SK-N-SH (cell line): ENCODE measurements around the gene MS4A4E. TPM values are rescaled to one million over a fixed set of nuclear protein-coding genes. Genes with fewer than 3 reads are reported as not detected.

ENCODE experiments used
- CTCF ChIA-PET: fragments of 300-600, 350-600 bp; formaldehyde crosslinking; extraction: SDS; loops from one replicate; lab custom pipeline; 2021; lab: Yijun Ruan, JAX
- POLR2A ChIA-PET: fragments of 350-600 bp; sonication (Branson Sonifier 250); formaldehyde crosslinking; extraction: SDS; loops from one replicate; lab custom pipeline; 2020; ENCODE audit warnings: antibody characterized with exemption, inconsistent platforms; lab: Yijun Ruan, JAX
- DNase-seq: peaks from one replicate; pipeline ENCODE4 v3.0.0; 2012
- H2AFZ ChIP-seq: fragments of 200-600 bp; sonication (generic); 2 replicates; pipeline ENCODE4 v1.8.1; 2016; ENCODE audit warnings: antibody characterized with exemption, mild to moderate bottlenecking, low read depth
- H3F3A ChIP-seq: fragments of 200-600 bp; sonication (generic); replicated peaks from 2 replicates; pipeline ENCODE3; 2016; ENCODE audit warnings: antibody characterized with exemption, mild to moderate bottlenecking; ENCODE audit not compliant: insufficient read depth
- H3K27ac ChIP-seq, 2 experiments: fragments of 200-500 bp in 1 of 2; fragments of 200-600 bp in 1 of 2; sonication (Bioruptor generic) in 1 of 2; sonication (generic), shearing (Covaris generic) in 1 of 2; 2 replicates each; pipeline versions ENCODE4 v1.5.1 to v1.6.1; 2014 to 2016; ENCODE audit warnings: low read depth in 2 of 2, inconsistent platforms in 1 of 2, low read length in 1 of 2, mild to moderate bottlenecking in 1 of 2, mixed read lengths in 1 of 2
- H3K27me3 ChIP-seq: fragments of 200-600 bp; sonication (generic), shearing (Covaris generic); 2 replicates; pipeline ENCODE4 v1.6.1; 2016; ENCODE audit warnings: mixed run types; ENCODE audit not compliant: insufficient read depth
- H3K36me3 ChIP-seq, 2 experiments: fragments of 200-500 bp in 1 of 2; fragments of 200-600 bp in 1 of 2; sonication (Bioruptor generic) in 1 of 2; sonication (generic) in 1 of 2; replicated peaks in 1 of 2; 2 replicates each; pipeline versions ENCODE3 to v1.5.1; 2014 to 2016; ENCODE audit warnings: low read length in 1 of 2, mild to moderate bottlenecking in 1 of 2; ENCODE audit not compliant: insufficient read depth in 2 of 2, control insufficient read depth in 1 of 2
- H3K4me1 ChIP-seq, 2 experiments: fragments of 200-500 bp in 1 of 2; fragments of 200-600 bp in 1 of 2; sonication (Bioruptor generic) in 1 of 2; sonication (generic), shearing (Covaris generic) in 1 of 2; 2 replicates each; pipeline versions ENCODE4 v1.5.1 to v1.6.1; 2014 to 2016; ENCODE audit warnings: low read depth in 1 of 2, low read length in 1 of 2, mixed run types in 1 of 2; ENCODE audit not compliant: insufficient read depth in 2 of 2, control insufficient read depth in 1 of 2
- H3K4me2 ChIP-seq: fragments of 200-600 bp; sonication (generic), shearing (Covaris generic); 2 replicates; pipeline ENCODE4 v1.6.1; 2017; ENCODE audit warnings: mixed run types
- H3K4me3 ChIP-seq, 2 experiments: fragments of 200-500 bp in 1 of 2; fragments of 200-600 bp in 1 of 2; sonication (Bioruptor generic) in 1 of 2; sonication (generic), shearing (Covaris generic) in 1 of 2; 2 replicates each; pipeline versions ENCODE4 v1.5.1 to v1.8.1; 2014 to 2016; ENCODE audit warnings: low read depth in 2 of 2, inconsistent platforms in 1 of 2, low read length in 1 of 2, mild to moderate bottlenecking in 1 of 2, mixed read lengths in 1 of 2, moderate library complexity in 1 of 2
- H3K79me2 ChIP-seq: fragments of 200-600 bp; sonication (generic); 2 replicates; pipeline ENCODE4 v1.8.1; 2017; ENCODE audit warnings: mild to moderate bottlenecking; ENCODE audit not compliant: insufficient read depth
- H3K9ac ChIP-seq: fragments of 200-600 bp; sonication (generic); 2 replicates; pipeline ENCODE4 v1.6.1; 2017; ENCODE audit warnings: mixed run types
- H3K9me2 ChIP-seq: fragments of 200-600 bp; sonication (generic); 2 replicates; pipeline ENCODE4 v1.6.1; 2017; ENCODE audit warnings: mixed run types
- H3K9me3 ChIP-seq: fragments of 200-600 bp; sonication (generic); 2 replicates; pipeline ENCODE4 v1.6.1; 2017; ENCODE audit warnings: mixed run types, mild to moderate bottlenecking, moderate library complexity
- H4K20me1 ChIP-seq: fragments of 200-600 bp; sonication (generic); 2 replicates; pipeline ENCODE4 v1.6.1; 2017; ENCODE audit warnings: mild to moderate bottlenecking, mixed run types; ENCODE audit not compliant: insufficient read depth
- CHD2 ChIP-seq: fragments of 150-350 bp; IDR thresholded peaks from 2 replicates; pipeline ENCODE4 v1.6.1; 2018; ENCODE audit warnings: low read length; ENCODE audit not compliant: partially characterized antibody
- EP300 ChIP-seq, 2 experiments: IDR thresholded peaks; 2 replicates each; pipeline versions ENCODE4 v1.4.0 to v1.6.1; 2012; ENCODE audit warnings: borderline replicate concordance in 1 of 2, low read depth in 1 of 2, low read length in 1 of 2
- FOXM1 ChIP-seq: IDR thresholded peaks from 2 replicates; pipeline ENCODE4 v1.4.0; 2012; ENCODE audit warnings: low read depth, mild to moderate bottlenecking
- GABPA ChIP-seq: IDR thresholded peaks from 2 replicates; pipeline ENCODE4 v1.4.0; 2012; ENCODE audit warnings: low read depth, mild to moderate bottlenecking
- NFIC ChIP-seq: IDR thresholded peaks from 2 replicates; pipeline ENCODE4 v1.4.0; 2012; ENCODE audit warnings: borderline replicate concordance
- POLR2AphosphoS5 ChIP-seq: IDR thresholded peaks from 2 replicates; pipeline ENCODE4 v1.6.1; 2012; ENCODE audit warnings: low read depth, low read length
- RAD21 ChIP-seq: IDR thresholded peaks from 2 replicates; pipeline ENCODE4 v1.6.1; 2012; ENCODE audit warnings: mild to moderate bottlenecking, low read length
- RFX5 ChIP-seq: IDR thresholded peaks from 2 replicates; pipeline ENCODE4 v1.6.1; 2012; ENCODE audit warnings: mild to moderate bottlenecking, improper control_type of control experiment, low read length
- RXRA ChIP-seq: IDR thresholded peaks from 2 replicates; pipeline ENCODE4 v1.4.0; 2012; ENCODE audit warnings: low read depth, mild to moderate bottlenecking, borderline replicate concordance
- SIN3A ChIP-seq: IDR thresholded peaks from 2 replicates; pipeline ENCODE4 v1.6.1; 2012; ENCODE audit warnings: low read depth, mild to moderate bottlenecking, low read length, moderate library complexity, borderline replicate concordance
- SMC3 ChIP-seq: IDR thresholded peaks from 2 replicates; pipeline ENCODE4 v1.6.1; 2012; ENCODE audit warnings: low read depth, low read length, improper control_type of control experiment
- WGBS: methylation state at CpG from one replicate; pipeline ENCODE4 v1.1.6; 2017; ENCODE audit warnings: low lambda C conversion rate; 5-methylcytosine and 5-hydroxymethylcytosine counted together
- polyA plus RNA-seq, 3 experiments: library from polyadenylated mRNA; depleted of rRNA; stranded (reverse); fragments of >200 nt; gene quantifications; 2 replicates each; pipeline ENCODE4 v1.2.3, GENCODE V29; 2012
- TF ChIP-seq, protein P1 (sequence below): fragments of 200-600 bp; sonication (generic); IDR thresholded peaks from 2 replicates; pipeline ENCODE4 v1.6.1; 2017; ENCODE audit warnings: antibody characterized with exemption, mild to moderate bottlenecking, moderate library complexity
- TF ChIP-seq, protein P2 (sequence below): IDR thresholded peaks from 2 replicates; pipeline ENCODE4 v1.4.0; 2012; ENCODE audit warnings: low read depth
- TF ChIP-seq, protein P3 (sequence below): fragments of 150-350 bp; IDR thresholded peaks from 2 replicates; pipeline ENCODE4 v1.6.1; 2016; ENCODE audit warnings: mild to moderate bottlenecking, low read depth, low read length
- TF ChIP-seq, protein P4 (sequence below): IDR thresholded peaks from 2 replicates; pipeline ENCODE4 v1.4.0; 2012; ENCODE audit warnings: low read depth, borderline replicate concordance

Gene MS4A4E
- polyA plus RNA-seq, 1 of the 3 experiments (the other 2 are of a cell fraction), result not detected

DNA sequence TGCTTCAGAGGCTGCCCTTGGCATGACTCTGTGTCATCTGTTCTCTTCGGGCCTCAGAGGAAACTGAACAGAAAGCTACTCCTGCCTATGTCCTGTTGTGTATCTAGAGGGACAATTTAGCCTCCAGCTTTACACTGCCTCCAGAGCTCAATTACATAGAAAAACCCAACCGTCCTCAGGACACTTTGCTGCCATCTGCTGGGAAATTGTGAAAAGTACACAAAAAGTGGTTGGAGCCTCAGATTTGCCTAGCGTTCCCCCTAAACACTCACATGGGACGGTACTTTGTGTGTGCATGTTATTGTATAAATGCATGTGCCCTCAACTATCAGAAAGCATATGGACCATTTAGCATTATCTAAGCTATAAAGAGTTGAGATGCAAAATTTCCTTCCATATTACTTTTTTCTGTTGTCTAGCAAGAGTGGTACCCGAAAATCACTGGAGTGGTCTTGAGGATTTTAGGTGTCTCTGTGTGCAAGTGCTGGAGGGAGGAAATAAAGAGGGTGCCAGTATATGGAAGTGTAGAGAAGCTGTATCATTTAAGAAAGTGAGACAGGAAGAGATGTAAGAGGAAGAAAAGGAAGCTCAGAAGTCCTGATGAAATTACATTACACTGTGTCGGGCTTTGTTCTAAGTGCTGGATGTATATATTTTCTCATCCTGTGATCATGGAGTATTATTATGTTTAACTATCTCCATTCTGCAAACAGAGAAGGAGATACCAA, 8.7 kb upstream of the MS4A4E start:
- ChIA-PET POLR2A (no interaction called here), CTCF (interaction anchor here (0.7 to 2.5 kb wide), 11 partner anchors 11 to 429 kb away, joined by 3 to 13 read pairs (median 3); no protein-coding TSS in a partner anchor)
- no peak overlapping the region for H3K4me2 ChIP-seq
- no peak overlapping the region for H3K9ac ChIP-seq
- no peaks in the 10 kb centered on the region for H3K4me1 ChIP-seq
- H3K4me3 ChIP-seq, result no peak overlapping the region
- no peaks in the 10 kb centered on the region for H3K79me2 ChIP-seq
- no peak overlapping the region for H3K27ac ChIP-seq
- no peaks in the 10 kb centered on the region for H3K36me3 ChIP-seq
- no peaks in the 10 kb centered on the region for H3K9me2 ChIP-seq
- H3K27me3 ChIP-seq, result no peaks in the 10 kb centered on the region; the same call in 1 of the 2 replicates
- no peaks in the 10 kb centered on the region for H3F3A ChIP-seq
- peak; percentile 2 for DNase-seq
- 5% methylated on average over 6 of the region's 6 CpGs for WGBS
- peak; percentile 28; the same call in 1 of the 2 replicates for TF ChIP-seq SMC3
- TF ChIP-seq CHD2, result no peak
- TF ChIP-seq RAD21, result peak; percentile 45; the same call in 1 of the 2 replicates
- TF ChIP-seq, protein P1, sequence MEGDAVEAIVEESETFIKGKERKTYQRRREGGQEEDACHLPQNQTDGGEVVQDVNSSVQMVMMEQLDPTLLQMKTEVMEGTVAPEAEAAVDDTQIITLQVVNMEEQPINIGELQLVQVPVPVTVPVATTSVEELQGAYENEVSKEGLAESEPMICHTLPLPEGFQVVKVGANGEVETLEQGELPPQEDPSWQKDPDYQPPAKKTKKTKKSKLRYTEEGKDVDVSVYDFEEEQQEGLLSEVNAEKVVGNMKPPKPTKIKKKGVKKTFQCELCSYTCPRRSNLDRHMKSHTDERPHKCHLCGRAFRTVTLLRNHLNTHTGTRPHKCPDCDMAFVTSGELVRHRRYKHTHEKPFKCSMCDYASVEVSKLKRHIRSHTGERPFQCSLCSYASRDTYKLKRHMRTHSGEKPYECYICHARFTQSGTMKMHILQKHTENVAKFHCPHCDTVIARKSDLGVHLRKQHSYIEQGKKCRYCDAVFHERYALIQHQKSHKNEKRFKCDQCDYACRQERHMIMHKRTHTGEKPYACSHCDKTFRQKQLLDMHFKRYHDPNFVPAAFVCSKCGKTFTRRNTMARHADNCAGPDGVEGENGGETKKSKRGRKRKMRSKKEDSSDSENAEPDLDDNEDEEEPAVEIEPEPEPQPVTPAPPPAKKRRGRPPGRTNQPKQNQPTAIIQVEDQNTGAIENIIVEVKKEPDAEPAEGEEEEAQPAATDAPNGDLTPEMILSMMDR, result peak; percentile 58
- no peaks in the 10 kb centered on the region for H3K9me3 ChIP-seq
- no peaks in the 10 kb centered on the region for H4K20me1 ChIP-seq
- no peak overlapping the region for H2AFZ ChIP-seq

DNA sequence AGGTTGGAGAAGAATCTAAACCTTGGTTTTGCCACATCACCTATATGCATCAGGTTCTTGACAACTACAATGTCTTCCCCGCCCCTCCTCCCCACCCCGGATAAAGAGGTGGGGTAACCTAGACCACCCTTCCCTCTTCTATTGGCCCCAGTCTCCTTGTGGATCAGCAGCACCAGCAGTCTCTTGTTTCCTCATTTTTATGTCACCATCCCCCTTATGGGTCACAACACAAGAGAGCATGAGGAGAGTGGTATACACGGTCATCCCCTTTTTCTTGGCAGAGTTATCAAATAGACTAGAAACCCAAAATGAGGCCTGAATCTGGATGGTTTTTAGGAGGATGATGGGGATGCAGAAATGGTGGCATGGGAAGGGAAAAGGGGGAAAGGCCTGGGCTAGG, 1.2 kb downstream of the MS4A4E start:
- Histone ChIP-seq H3K9me2 (no peaks in the 10 kb centered on the region), H3K4me1 (no peaks in the 10 kb centered on the region), H3K4me3 (no peak overlapping the region), H3K79me2 (no peaks in the 10 kb centered on the region), H3K27me3 (no peaks in the 10 kb centered on the region; the same call in none of the 2 replicates), H3F3A (no peaks in the 10 kb centered on the region), H3K27ac (no peak overlapping the region), H3K4me2 (no peak overlapping the region), H3K9ac (no peak overlapping the region), H2AFZ (no peak overlapping the region), H3K36me3 (no peaks in the 10 kb centered on the region), H3K9me3 (no peaks in the 10 kb centered on the region; the same call in 1 of the 2 replicates), H4K20me1 (no peaks in the 10 kb centered on the region)
- 2% methylated on average over 3 of the region's 3 CpGs for WGBS
- ChIA-PET CTCF (no interaction called here), POLR2A (no interaction called here)
- TF ChIP-seq, protein P2, sequence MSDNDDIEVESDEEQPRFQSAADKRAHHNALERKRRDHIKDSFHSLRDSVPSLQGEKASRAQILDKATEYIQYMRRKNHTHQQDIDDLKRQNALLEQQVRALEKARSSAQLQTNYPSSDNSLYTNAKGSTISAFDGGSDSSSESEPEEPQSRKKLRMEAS, result no peak
- TF ChIP-seq POLR2AphosphoS5 (no peak), SIN3A (no peak), NFIC (no peak), RXRA (no peak), EP300 (IDR thresholded peaks at IDR 0.05; ENCODE audit: borderline replicate concordance in 1 of 2, low read depth in 1 of 2, low read length in 1 of 2) (no peak), GABPA (no peak), FOXM1 (no peak), RFX5 (no peak)
- TF ChIP-seq, protein P1, result no peak
- TF ChIP-seq, protein P3, sequence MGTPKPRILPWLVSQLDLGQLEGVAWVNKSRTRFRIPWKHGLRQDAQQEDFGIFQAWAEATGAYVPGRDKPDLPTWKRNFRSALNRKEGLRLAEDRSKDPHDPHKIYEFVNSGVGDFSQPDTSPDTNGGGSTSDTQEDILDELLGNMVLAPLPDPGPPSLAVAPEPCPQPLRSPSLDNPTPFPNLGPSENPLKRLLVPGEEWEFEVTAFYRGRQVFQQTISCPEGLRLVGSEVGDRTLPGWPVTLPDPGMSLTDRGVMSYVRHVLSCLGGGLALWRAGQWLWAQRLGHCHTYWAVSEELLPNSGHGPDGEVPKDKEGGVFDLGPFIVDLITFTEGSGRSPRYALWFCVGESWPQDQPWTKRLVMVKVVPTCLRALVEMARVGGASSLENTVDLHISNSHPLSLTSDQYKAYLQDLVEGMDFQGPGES, result no peak
- TF ChIP-seq, protein P4, sequence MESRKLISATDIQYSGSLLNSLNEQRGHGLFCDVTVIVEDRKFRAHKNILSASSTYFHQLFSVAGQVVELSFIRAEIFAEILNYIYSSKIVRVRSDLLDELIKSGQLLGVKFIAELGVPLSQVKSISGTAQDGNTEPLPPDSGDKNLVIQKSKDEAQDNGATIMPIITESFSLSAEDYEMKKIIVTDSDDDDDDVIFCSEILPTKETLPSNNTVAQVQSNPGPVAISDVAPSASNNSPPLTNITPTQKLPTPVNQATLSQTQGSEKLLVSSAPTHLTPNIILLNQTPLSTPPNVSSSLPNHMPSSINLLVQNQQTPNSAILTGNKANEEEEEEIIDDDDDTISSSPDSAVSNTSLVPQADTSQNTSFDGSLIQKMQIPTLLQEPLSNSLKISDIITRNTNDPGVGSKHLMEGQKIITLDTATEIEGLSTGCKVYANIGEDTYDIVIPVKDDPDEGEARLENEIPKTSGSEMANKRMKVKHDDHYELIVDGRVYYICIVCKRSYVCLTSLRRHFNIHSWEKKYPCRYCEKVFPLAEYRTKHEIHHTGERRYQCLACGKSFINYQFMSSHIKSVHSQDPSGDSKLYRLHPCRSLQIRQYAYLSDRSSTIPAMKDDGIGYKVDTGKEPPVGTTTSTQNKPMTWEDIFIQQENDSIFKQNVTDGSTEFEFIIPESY, result no peak
- no peak for DNase-seq
